Gastrocnemius medialis (tissue), 4 donors: ENCODE data around the gene TRAF5. TPM values are rescaled to one million over a fixed set of nuclear protein-coding genes. Genes with fewer than 3 reads are reported as not detected.

ENCODE experiments used
- ATAC-seq, 2 donors: fragments of 150-250 bp; one replicate each; pipeline ENCODE4 v1.9.1; 2016
- DNase-seq, 2 donors: peaks; one replicate each; pipeline ENCODE4 v3.0.0-alpha.2; 2019
- H3K27ac ChIP-seq, 4 donors: fragments of 200-600 bp; sonication (generic); 1 replicate in 1 of 4; 2 replicates in 3 of 4; pipeline ENCODE4 v1.5.1; 2016 to 2018; ENCODE audit warnings: mild to moderate bottlenecking in 2 of 4, moderate library complexity in 1 of 4
- H3K27me3 ChIP-seq, 3 donors: fragments of 200-600 bp; sonication (generic) in 2 of 3; 1 replicate in 1 of 3; 2 replicates in 2 of 3; pipeline versions ENCODE4 v1.5.1 to v1.6.0; 2016 to 2019; ENCODE audit warnings: mild to moderate bottlenecking in 1 of 3, moderate library complexity in 1 of 3
- H3K36me3 ChIP-seq, 2 donors: fragments of 200-600 bp; sonication (generic) in 1 of 2; one replicate each; pipeline ENCODE4 v1.5.1; 2017 to 2018
- H3K4me1 ChIP-seq, 2 donors: fragments of 200-600 bp; sonication (generic) in 1 of 2; one replicate each; pipeline ENCODE4 v1.5.1; 2016 to 2017; ENCODE audit warnings: mild to moderate bottlenecking in 2 of 2
- H3K4me3 ChIP-seq, 4 donors: fragments of 200-600 bp; sonication (generic) in 3 of 4; 1 replicate in 1 of 4; 2 replicates in 3 of 4; pipeline ENCODE4 v1.5.1; 2016 to 2019; ENCODE audit warnings: mild to moderate bottlenecking in 2 of 4
- H3K9me3 ChIP-seq, 3 donors: fragments of 200-600 bp; sonication (generic) in 2 of 3; 1 replicate in 1 of 3; 2 replicates in 2 of 3; pipeline ENCODE4 v1.5.1; 2016 to 2019
- POLR2A ChIP-seq, 2 donors: fragments of 450-650 bp; IDR thresholded peaks; one replicate each; pipeline ENCODE4 v1.6.1; 2017; ENCODE audit warnings: antibody characterized with exemption in 2 of 2, mild to moderate bottlenecking in 2 of 2, moderate library complexity in 2 of 2
- in situ Hi-C, 4 donors: fragments of 200-750 bp; cut with MboI; loops; one replicate each; pipeline versions ENCODE4 v1.15.0 to v1.8.0; 2017; ENCODE audit warnings: low sequenced_read_pairs in 4 of 4
- intact Hi-C: fragments of 100-400 bp; cut with DNase I; formaldehyde crosslinking; loops from one replicate; pipeline ENCODE4 v1.15.1; 2023; ENCODE audit warnings: low total_unique reads
- total RNA-seq, 4 donors: library from RNA; depleted of rRNA; stranded (reverse); fragments of >200 nt; gene quantifications; one replicate each; pipeline versions ENCODE4 v1.1.0 to v1.2.3, GENCODE V29; 2016
- TF ChIP-seq, protein P1 (sequence below), 5 experiments: fragments of 450-650 bp in 3 of 5; fragments of 200-600 bp in 2 of 5; sonication (generic) in 2 of 5; IDR thresholded peaks in 4 of 5; conservative IDR thresholded peaks in 1 of 5; 1 replicate in 4 of 5; 2 replicates in 1 of 5; pipeline ENCODE4 v1.5.1; 2016 to 2019; ENCODE audit warnings: antibody characterized with exemption in 5 of 5, mild to moderate bottlenecking in 3 of 5, moderate library complexity in 3 of 5

TRAF5 gene
- total RNA-seq, 4 donors from 2014 or later, result 0.29 to 0.84 (median 0.60) TPM

DNA sequence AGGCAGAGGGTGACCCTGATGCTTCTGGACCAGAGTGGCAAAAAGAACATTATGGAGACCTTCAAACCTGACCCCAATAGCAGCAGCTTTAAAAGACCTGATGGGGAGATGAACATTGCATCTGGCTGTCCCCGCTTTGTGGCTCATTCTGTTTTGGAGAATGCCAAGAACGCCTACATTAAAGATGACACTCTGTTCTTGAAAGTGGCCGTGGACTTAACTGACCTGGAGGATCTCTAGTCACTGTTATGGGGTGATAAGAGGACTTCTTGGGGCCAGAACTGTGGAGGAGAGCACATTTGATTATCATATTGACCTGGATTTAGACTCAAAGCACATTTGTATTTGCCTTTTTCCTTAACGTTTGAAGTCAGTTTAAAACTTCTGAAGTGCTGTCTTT, 45.8 kb downstream of the TRAF5 start:
- no peak for ATAC-seq
- Histone ChIP-seq H3K4me3 (no peak overlapping the region), H3K27ac (no peak overlapping the region), H3K4me1 (no peaks in the 10 kb centered on the region), H3K36me3 (no peaks in the 10 kb centered on the region), H3K9me3 (no peaks in the 10 kb centered on the region), H3K27me3 (no peaks in the 10 kb centered on the region)
- intact Hi-C loops, result no loop called here
- no peak for DNase-seq
- TF ChIP-seq, protein P1, sequence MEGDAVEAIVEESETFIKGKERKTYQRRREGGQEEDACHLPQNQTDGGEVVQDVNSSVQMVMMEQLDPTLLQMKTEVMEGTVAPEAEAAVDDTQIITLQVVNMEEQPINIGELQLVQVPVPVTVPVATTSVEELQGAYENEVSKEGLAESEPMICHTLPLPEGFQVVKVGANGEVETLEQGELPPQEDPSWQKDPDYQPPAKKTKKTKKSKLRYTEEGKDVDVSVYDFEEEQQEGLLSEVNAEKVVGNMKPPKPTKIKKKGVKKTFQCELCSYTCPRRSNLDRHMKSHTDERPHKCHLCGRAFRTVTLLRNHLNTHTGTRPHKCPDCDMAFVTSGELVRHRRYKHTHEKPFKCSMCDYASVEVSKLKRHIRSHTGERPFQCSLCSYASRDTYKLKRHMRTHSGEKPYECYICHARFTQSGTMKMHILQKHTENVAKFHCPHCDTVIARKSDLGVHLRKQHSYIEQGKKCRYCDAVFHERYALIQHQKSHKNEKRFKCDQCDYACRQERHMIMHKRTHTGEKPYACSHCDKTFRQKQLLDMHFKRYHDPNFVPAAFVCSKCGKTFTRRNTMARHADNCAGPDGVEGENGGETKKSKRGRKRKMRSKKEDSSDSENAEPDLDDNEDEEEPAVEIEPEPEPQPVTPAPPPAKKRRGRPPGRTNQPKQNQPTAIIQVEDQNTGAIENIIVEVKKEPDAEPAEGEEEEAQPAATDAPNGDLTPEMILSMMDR (IDR thresholded peaks at IDR 0.05 in 4 of 5, conservative IDR thresholded peaks at IDR 0.05 in 1 of 5), result no peak
- no peak for TF ChIP-seq POLR2A (IDR thresholded peaks at IDR 0.05)
- in situ Hi-C loops, result no loop called here

DNA sequence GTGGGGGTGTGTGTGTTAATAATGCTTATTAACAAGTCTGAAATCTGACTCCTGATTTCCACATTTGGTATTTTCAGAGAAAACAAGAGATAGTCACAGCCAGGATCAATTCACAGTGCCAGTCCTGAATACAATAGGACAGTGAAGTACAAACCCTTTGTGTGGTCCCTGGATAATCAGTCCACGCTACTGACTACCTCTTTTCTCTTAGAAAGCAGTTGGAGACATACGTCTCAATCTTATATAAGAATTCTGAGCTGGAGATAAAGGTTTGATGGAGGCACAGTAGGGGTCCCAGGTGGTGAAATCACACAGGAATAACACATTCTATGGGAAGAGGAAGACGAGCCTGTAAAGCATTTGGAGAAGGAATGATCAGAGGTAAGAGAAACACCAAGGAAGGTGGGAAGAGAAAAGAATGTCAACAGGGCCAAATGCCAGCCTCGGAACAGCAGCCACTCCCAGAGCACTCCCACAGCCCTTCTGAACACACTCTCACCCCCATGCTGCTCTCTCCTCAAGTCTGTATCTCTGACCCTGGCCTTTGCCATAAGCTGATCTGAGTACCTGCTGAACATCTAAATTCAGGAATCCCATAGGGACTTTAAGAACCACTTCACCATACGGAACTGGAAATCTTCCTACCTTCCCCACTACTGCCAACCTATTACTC, 48.6 kb downstream of the TRAF5 start:
- ATAC-seq, result no peak
- TF ChIP-seq POLR2A (IDR thresholded peaks at IDR 0.05), result no peak
- TF ChIP-seq, protein P1 (IDR thresholded peaks at IDR 0.05 in 4 of 5, conservative IDR thresholded peaks at IDR 0.05 in 1 of 5), result no peak

DNA sequence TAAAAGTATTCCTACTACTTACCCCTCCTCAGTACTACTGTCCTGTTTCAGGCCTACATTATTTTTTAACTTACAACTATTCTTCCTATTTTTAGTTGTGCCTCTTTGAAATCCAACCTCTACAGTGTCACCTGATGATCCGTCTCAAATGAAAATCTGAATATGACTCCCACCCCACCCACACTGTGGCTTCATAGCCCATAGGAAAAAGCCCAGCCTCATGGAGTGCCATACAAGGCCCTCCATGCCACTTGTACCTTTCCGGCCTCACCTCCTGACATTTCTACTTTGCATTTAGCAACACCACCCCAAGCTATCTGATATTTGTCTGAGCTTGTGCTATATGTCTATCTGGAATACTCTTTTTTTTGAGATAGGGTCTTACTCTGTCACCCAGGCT, 49.3 kb downstream of the TRAF5 start:
- no peak overlapping the region for H3K27ac ChIP-seq
- no peak for TF ChIP-seq POLR2A (IDR thresholded peaks at IDR 0.05)
- TF ChIP-seq, protein P1 (IDR thresholded peaks at IDR 0.05 in 4 of 5, conservative IDR thresholded peaks at IDR 0.05 in 1 of 5), result no peak
- intact Hi-C loops, result no loop called here
- H3K9me3 ChIP-seq, result no peaks in the 10 kb centered on the region
- DNase-seq, result no peak
- ATAC-seq, result no peak
- no peaks in the 10 kb centered on the region for H3K4me1 ChIP-seq
- no peak overlapping the region for H3K4me3 ChIP-seq
- H3K27me3 ChIP-seq, result no peaks in the 10 kb centered on the region
- no peaks in the 10 kb centered on the region for H3K36me3 ChIP-seq
- in situ Hi-C loops, result no loop called here

More for the DNA sequence above, 48.6 kb downstream of the TRAF5 start:
- intact Hi-C loops (no loop called here), in situ Hi-C loops (no loop called here)
- Histone ChIP-seq H3K27ac (no peak overlapping the region), H3K9me3 (no peaks in the 10 kb centered on the region), H3K36me3 (no peaks in the 10 kb centered on the region), H3K4me3 (no peak overlapping the region), H3K27me3 (no peaks in the 10 kb centered on the region), H3K4me1 (no peaks in the 10 kb centered on the region)
- DNase-seq, result no peak

- TF ChIP-seq, protein P1 (IDR thresholded peaks at IDR 0.05 in 4 of 5, conservative IDR thresholded peaks at IDR 0.05 in 1 of 5), result no peak
- no peak for TF ChIP-seq POLR2A (IDR thresholded peaks at IDR 0.05)
- in situ Hi-C loops (no loop called here), intact Hi-C loops (no loop called here)
- Histone ChIP-seq H3K9me3 (no peaks in the 10 kb centered on the region), H3K36me3 (no peaks in the 10 kb centered on the region), H3K27ac (no peak overlapping the region), H3K4me1 (peaks cover 0 to 4% of the 10 kb centered on the region in 2 donors), H3K27me3 (no peaks in the 10 kb centered on the region), H3K4me3 (no peak overlapping the region)
- DNase-seq (no peak), ATAC-seq (no peak)
Measured at GRCh38 chr1:211376807-211377470, 50.3 kb downstream of the TRAF5 start.
